ENCODE data around the gene CX3CL1.

CX3CL1 gene

DNA sequence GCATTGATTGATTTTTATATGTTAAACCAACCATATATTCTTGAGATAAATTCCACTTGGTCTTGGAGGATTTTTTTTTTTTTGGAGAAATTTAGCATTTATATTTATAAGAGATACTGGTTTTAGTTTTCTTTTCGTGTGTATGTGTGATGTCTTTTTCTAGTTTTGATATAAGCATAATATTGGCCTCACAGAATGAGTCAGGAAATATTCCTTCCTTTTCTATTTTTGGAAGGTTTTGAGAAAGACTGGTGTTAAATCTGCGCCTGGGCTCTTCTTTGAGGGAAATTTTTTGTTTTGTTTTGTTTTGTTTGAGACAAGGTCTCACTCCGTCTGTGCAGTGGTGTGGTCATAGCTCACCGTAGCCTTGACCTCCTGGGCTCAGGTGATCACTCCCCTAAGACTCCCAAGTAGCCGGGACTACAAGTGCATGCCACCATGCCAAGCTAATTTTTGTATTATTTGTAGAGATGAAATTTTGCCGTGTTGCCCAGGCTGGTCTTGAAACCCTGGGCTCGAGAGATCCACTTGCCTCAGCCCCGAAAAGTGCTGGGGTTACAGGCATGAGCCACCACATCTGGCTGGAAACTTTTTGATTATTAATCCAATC, 42.5 kb upstream of the CX3CL1 start:
- Histone ChIP-seq H3K27ac (ENCODE audit: low read length) (no peak overlapping the region), H3K9me3 (ENCODE audit: insufficient read depth, low read length, severe bottlenecking) (no peaks in the 10 kb centered on the region), H3K36me3 (ENCODE audit: insufficient read depth, low read length) (no peaks in the 10 kb centered on the region), H3K9ac (ENCODE audit: low read depth, low read length) (no peak overlapping the region), H3K79me2 (ENCODE audit: insufficient read depth, low read length) (no peaks in the 10 kb centered on the region), H3K27me3 (ENCODE audit: insufficient read depth, low read length, poor library complexity) (no peaks in the 10 kb centered on the region), H3K4me3 (ENCODE audit: low read depth in 1 of 2, low read length in 2 of 2) (no peak overlapping the region), H4K20me1 (ENCODE audit: insufficient read depth, low read length) (no peaks in the 10 kb centered on the region), H2AFZ (ENCODE audit: low read depth, low read length) (no peak overlapping the region), H3K4me2 (ENCODE audit: insufficient read depth, low read length) (no peak overlapping the region), H3K4me1 (ENCODE audit: insufficient read depth, low read length) (no peaks in the 10 kb centered on the region)
- TF ChIP-seq, protein P1, sequence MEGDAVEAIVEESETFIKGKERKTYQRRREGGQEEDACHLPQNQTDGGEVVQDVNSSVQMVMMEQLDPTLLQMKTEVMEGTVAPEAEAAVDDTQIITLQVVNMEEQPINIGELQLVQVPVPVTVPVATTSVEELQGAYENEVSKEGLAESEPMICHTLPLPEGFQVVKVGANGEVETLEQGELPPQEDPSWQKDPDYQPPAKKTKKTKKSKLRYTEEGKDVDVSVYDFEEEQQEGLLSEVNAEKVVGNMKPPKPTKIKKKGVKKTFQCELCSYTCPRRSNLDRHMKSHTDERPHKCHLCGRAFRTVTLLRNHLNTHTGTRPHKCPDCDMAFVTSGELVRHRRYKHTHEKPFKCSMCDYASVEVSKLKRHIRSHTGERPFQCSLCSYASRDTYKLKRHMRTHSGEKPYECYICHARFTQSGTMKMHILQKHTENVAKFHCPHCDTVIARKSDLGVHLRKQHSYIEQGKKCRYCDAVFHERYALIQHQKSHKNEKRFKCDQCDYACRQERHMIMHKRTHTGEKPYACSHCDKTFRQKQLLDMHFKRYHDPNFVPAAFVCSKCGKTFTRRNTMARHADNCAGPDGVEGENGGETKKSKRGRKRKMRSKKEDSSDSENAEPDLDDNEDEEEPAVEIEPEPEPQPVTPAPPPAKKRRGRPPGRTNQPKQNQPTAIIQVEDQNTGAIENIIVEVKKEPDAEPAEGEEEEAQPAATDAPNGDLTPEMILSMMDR (IDR thresholded peaks at IDR 0.05; ENCODE audit: borderline replicate concordance, extremely low read depth, low read length, poor library complexity, severe bottlenecking) = no peak
- TF ChIP-seq EZH2 (IDR thresholded peaks at IDR 0.05; ENCODE audit: borderline replicate concordance, low read depth, low read length, severe bottlenecking) = no peak
- ATAC-seq (ENCODE audit: insufficient read depth, low read depth) = no peak
- DNase-seq = no peak

DNA sequence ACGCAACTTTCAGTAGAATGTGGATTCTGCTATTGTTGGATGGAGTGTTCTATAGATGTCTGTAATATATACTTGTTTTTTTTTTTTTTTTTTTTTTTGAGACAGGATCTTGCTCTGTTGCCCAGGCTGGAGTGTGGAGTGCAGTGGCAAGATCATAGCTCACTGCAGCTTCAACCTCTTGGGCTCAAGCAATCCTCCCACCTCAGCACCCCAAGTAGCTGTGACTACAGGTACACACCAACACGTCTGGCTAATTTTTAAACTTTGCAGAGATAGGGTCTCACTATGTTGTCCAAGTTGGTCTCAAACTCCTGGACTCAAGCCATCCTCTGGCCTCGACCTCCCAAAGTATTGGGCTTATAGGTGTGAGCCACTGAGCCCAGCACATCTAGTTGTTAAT, 40.9 kb upstream of the CX3CL1 start:
- ATAC-seq (ENCODE audit: insufficient read depth, low read depth) (no peak), DNase-seq (no peak)
- Histone ChIP-seq H3K27me3 (ENCODE audit: insufficient read depth, low read length, poor library complexity) (no peaks in the 10 kb centered on the region), H3K4me2 (ENCODE audit: insufficient read depth, low read length) (no peak overlapping the region), H2AFZ (ENCODE audit: low read depth, low read length) (no peak overlapping the region), H3K4me1 (ENCODE audit: insufficient read depth, low read length) (no peaks in the 10 kb centered on the region), H4K20me1 (ENCODE audit: insufficient read depth, low read length) (no peaks in the 10 kb centered on the region), H3K4me3 (ENCODE audit: low read depth in 1 of 2, low read length in 2 of 2) (no peak overlapping the region), H3K9me3 (ENCODE audit: insufficient read depth, low read length, severe bottlenecking) (no peaks in the 10 kb centered on the region), H3K79me2 (ENCODE audit: insufficient read depth, low read length) (no peaks in the 10 kb centered on the region), H3K27ac (ENCODE audit: low read length) (no peak overlapping the region), H3K9ac (ENCODE audit: low read depth, low read length) (no peak overlapping the region), H3K36me3 (ENCODE audit: insufficient read depth, low read length) (no peaks in the 10 kb centered on the region)
- no peak for TF ChIP-seq EZH2 (IDR thresholded peaks at IDR 0.05; ENCODE audit: borderline replicate concordance, low read depth, low read length, severe bottlenecking)
- TF ChIP-seq, protein P1 (IDR thresholded peaks at IDR 0.05; ENCODE audit: borderline replicate concordance, extremely low read depth, low read length, poor library complexity, severe bottlenecking) = no peak

DNA sequence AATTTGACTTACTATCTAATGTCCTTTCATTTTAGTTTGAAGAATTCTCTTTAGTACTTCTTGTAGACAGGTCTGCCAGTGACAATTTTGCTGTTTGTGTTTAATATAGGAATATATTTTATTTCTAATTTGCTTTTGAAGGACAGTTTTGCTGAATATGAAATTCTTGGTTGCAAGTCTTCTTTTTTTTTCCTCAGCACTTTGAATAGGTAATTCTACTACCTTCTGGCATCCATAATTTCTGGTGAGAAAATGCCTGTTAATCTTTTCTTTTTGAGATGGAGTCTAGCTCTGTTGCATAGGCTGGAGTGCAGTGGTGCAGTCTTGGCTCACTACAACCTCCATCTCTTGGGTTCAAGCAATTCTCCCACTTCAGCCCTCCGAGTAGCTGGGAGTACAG, 38.9 kb upstream of the CX3CL1 start:
- Histone ChIP-seq H3K4me1 (ENCODE audit: insufficient read depth, low read length) (no peaks in the 10 kb centered on the region), H3K4me3 (ENCODE audit: low read depth in 1 of 2, low read length in 2 of 2) (no peak overlapping the region), H3K4me2 (ENCODE audit: insufficient read depth, low read length) (no peak overlapping the region), H2AFZ (ENCODE audit: low read depth, low read length) (no peak overlapping the region), H3K27me3 (ENCODE audit: insufficient read depth, low read length, poor library complexity) (no peaks in the 10 kb centered on the region), H3K9ac (ENCODE audit: low read depth, low read length) (no peak overlapping the region), H3K36me3 (ENCODE audit: insufficient read depth, low read length) (no peaks in the 10 kb centered on the region), H3K27ac (ENCODE audit: low read length) (no peak overlapping the region), H3K9me3 (ENCODE audit: insufficient read depth, low read length, severe bottlenecking) (no peaks in the 10 kb centered on the region), H3K79me2 (ENCODE audit: insufficient read depth, low read length) (no peaks in the 10 kb centered on the region), H4K20me1 (ENCODE audit: insufficient read depth, low read length) (no peaks in the 10 kb centered on the region)
- ATAC-seq (ENCODE audit: insufficient read depth, low read depth) (no peak), DNase-seq (no peak)
- TF ChIP-seq, protein P1 (IDR thresholded peaks at IDR 0.05; ENCODE audit: borderline replicate concordance, extremely low read depth, low read length, poor library complexity, severe bottlenecking) = no peak
- no peak for TF ChIP-seq EZH2 (IDR thresholded peaks at IDR 0.05; ENCODE audit: borderline replicate concordance, low read depth, low read length, severe bottlenecking)

All from DND-41 (cell line).